Activated CD4-positive, alpha-beta T cell treated with anti-CD3 and anti-CD28 coated beads, Interleukin-2, amount 50 U/mL, for 1 hour (primary cell): ENCODE data around the gene KDM3B.
"Not testable (repeated sequence)": the region's sequence is repeated elsewhere in the genome, so short reads cannot be mapped to it uniquely, and the experiment has no call there.

Source experiments
- DNase-seq: peaks from one replicate; pipeline ENCODE4 v3.0.0-alpha.2; 2020

The KDM3B gene, protein sequence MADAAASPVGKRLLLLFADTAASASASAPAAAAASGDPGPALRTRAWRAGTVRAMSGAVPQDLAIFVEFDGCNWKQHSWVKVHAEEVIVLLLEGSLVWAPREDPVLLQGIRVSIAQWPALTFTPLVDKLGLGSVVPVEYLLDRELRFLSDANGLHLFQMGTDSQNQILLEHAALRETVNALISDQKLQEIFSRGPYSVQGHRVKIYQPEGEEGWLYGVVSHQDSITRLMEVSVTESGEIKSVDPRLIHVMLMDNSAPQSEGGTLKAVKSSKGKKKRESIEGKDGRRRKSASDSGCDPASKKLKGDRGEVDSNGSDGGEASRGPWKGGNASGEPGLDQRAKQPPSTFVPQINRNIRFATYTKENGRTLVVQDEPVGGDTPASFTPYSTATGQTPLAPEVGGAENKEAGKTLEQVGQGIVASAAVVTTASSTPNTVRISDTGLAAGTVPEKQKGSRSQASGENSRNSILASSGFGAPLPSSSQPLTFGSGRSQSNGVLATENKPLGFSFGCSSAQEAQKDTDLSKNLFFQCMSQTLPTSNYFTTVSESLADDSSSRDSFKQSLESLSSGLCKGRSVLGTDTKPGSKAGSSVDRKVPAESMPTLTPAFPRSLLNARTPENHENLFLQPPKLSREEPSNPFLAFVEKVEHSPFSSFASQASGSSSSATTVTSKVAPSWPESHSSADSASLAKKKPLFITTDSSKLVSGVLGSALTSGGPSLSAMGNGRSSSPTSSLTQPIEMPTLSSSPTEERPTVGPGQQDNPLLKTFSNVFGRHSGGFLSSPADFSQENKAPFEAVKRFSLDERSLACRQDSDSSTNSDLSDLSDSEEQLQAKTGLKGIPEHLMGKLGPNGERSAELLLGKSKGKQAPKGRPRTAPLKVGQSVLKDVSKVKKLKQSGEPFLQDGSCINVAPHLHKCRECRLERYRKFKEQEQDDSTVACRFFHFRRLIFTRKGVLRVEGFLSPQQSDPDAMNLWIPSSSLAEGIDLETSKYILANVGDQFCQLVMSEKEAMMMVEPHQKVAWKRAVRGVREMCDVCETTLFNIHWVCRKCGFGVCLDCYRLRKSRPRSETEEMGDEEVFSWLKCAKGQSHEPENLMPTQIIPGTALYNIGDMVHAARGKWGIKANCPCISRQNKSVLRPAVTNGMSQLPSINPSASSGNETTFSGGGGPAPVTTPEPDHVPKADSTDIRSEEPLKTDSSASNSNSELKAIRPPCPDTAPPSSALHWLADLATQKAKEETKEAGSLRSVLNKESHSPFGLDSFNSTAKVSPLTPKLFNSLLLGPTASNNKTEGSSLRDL (N-terminal part only)

DNA sequence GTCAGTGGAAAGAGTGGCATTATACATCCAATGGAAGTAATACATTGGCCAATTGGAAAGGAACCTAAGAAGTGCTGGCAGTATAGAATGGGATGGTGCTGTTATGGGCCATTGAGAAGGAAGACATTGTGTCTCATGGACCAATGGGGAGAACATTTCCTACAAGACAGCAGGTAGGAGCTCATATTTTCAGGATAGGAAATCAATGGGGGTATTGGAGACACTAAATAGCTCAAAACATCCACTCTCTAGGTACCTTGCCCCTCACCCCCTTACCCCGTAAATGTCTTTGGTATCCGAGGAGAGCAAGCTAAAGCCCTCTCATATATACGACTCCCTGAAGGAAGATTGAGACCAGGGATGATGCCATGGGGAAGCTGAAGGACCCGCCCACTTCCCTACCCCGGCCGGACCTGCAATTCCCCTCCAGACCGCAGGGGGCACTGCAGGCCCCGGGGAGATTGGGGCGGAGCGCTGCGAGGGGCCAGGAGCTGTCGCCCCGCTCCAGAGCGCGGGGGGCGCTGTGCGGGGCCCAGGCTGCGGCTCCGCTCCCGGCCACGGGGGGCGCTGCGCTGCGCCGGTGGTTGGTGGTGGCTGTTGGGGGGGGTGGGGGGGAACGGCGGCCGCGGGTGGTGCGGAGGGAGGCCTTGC, at the start of gene KDM3B:
KDM3B (plus strand) TSS at position 615 of the 651 bp plus-strand sequence. CDS start 111 bp downstream, outside the sequence.
- DNase-seq = peak; percentile 89

GRCh38 chr5:138303372-138303771, 49.1 kb upstream of the KDM3B start:
- no peak for DNase-seq

GRCh38 chr5:138305797-138306196, 46.7 kb upstream of the KDM3B start:
- no peak for DNase-seq

DNA sequence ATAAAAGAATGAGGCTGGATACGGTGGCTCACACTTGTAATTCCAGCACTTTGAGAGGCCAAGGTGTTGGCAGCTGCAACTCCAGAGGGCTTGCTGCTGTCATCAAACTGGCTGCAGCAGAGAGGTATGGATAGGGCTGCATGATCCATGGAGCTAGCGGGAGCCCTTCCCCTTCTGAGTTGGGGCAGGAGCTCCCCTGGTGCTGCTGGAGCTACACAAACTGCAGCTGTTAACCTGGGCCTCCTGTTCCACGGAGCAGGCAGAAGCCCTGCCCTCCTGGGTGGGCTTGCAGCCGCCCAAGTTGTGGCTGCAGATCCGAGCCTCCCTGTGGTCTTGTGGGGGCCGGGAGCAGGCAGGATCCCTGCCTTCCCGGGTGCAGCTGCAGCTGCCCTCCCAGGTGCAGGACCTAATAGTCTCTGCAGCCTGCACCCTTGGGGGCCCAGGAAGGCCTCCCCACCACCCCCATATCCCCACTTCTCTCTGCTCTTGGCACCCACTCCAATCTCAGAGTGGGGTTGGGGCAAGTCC, 36.7 kb upstream of the KDM3B start:
- DNase-seq = no peak

GRCh38 chr5:138316355-138316754, 36.1 kb upstream of the KDM3B start:
- no peak for DNase-seq

- DNase-seq = not testable (repeated sequence)
Measured at GRCh38 chr5:138318211-138318610, 34.3 kb upstream of the KDM3B start.

GRCh38 chr5:138330813-138331448, 21.6 kb upstream of the KDM3B start:
- no peak for DNase-seq

GRCh38 chr5:138331449-138332368, 20.8 kb upstream of the KDM3B start, which contains the start of gene CDC25C:
Gene CDC25C, minus strand, starts transcription at chr5:138331804. Its CDS starts 624 bp downstream, at chr5:138331180.
- DNase-seq = peak; percentile 96

DNA sequence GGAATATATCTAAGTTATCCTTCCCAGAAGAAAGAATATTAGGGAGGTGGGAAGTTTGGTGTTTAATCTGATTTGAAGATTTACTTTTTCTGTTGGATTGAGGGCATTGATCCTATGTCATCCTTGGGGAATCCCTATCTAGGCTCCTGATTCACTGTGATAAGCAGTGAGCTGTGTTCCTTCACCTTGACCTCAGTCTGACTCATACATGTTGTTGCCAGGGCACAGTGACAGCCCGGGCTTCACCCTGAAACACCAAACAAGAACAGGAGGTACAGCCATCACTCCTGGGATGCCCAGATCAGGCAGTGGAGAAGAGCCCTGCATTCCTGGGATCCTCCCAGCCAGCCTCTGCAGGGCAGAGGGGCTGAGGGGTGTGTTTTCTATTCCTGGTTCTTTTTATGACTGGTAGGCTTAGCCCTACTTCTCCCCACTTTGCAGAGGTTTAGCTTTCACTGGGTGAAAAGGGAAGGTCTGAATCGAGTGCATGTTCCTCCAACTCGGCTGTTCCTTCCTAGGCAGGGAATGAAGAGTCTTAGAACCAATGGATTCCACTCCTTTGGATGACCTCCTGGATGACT, 17.5 kb upstream of the KDM3B start:
- DNase-seq = no peak

- peak; percentile 70 for DNase-seq
Measured at GRCh38 chr5:138336952-138337684, 15.4 kb upstream of the KDM3B start.

DNA sequence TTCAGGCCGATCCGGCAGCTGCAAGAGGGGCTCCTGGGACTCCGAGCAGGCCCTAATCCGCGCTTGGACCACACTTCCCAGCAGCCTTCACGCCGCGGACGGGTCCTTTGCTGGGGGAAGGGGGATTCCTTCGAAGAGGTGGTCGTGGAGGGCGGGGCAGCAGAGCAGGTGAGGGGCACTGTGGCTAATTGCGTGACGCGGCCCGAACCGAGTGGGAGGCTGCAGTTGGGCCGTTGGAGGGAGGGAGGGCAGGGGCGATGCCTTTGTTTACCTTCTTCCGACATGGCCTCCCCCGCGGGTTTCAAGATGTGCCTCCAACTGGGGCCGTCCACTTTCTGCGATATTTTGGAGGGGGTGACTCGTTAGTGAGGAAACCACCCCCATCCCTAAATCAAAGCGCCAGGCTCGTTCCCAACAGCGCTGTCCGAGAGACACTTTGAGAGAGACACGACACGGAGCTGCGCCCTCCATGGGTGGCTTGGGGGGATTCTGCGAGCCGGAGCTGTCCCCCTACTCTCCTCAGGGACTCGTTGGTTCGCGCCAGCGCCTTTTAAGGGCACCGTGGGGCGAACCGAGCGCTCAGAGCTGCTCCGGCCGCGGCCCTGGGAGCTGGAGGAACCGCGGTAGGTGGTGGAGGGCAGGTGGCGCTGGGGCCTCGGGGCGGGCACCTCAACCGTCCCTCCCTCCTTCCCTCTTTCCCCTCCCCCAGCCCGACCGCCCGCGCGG, 14.6 kb upstream of the KDM3B start, which contains the start of gene FAM53C:
FAM53C (plus strand) TSS at position 582 of the 726 bp plus-strand sequence. CDS start 3,070 bp downstream, outside the sequence.
- peak; percentile 91 for DNase-seq

GRCh38 chr5:138338411-138339090, 13.9 kb upstream of the KDM3B start:
- DNase-seq = no peak

- no peak for DNase-seq
Measured at GRCh38 chr5:138339091-138339456, 13.4 kb upstream of the KDM3B start.

GRCh38 chr5:138339464-138339863, 13.0 kb upstream of the KDM3B start:
- DNase-seq = no peak

- DNase-seq = no peak
Measured at GRCh38 chr5:138340008-138340407, 12.5 kb upstream of the KDM3B start.

DNA sequence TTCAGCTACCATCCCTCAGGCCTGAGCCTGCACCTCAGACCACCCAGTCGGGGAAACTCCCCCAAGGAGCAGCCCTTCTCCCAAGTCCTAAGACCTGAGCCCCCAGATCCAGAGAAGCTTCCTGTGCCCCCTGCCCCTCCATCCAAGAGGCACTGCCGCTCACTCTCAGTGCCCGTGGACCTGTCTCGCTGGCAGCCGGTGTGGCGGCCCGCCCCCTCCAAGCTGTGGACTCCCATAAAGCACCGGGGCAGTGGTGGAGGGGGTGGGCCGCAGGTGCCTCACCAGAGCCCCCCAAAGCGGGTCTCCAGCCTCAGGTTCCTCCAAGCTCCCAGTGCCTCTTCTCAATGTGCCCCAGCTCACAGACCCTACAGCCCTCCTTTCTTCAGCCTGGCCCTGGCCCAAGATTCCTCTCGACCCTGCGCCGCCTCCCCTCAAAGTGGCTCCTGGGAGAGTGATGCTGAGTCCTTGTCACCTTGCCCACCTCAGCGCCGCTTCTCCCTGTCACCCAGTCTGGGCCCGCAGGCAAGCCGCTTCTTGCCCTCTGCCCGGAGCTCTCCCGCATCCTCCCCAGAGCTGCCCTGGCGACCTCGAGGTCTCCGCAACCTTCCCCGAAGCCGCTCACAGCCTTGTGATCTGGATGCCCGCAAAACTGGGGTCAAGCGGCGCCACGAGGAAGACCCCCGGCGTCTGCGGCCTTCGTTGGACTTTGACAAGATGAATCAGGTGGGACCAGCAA, 7.4 kb upstream of the KDM3B start:
- DNase-seq = no peak

- DNase-seq = no peak
Measured at GRCh38 chr5:138346889-138347288, 5.6 kb upstream of the KDM3B start.
